ENCODE measurements around the gene CEP295NL. TPM values are rescaled to one million over a fixed set of nuclear protein-coding genes. Genes with fewer than 3 reads are reported as not detected.
A peak's percentile ranks its signal among the peaks of the same experiment; 100 is the strongest.

Gene CEP295NL
- total and polyA plus RNA-seq, 2 of the 8 experiments (the other 6 are each of a cell fraction or from before 2014, with no cell fraction given) = 0.06 to 2.0 TPM

DNA sequence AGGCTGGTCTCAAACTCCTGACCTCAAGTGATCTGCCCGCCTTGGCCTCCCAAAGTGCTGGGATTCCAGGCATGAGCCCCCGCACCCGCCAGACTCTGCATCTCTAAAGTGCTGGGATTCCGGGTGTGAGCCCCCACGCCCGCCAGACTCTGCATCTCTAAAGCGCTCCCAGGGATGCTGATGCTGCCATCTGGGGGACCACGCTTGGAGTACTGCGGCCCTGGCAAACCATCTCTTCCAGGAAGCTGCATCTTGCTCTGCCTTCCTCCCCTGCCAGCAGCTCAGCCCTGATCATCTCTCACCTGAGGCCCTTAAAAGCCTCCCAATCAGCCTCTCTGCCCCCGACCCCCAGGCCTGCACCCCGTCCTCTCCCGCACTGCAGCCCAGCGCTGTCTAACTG, 4.1 kb downstream of the CEP295NL start:
- Histone ChIP-seq H3K79me1 (ENCODE audit: low read depth, low read length) (peaks cover 9% of the 10 kb centered on the region), H4K8ac (ENCODE audit: extremely low read depth, insufficient read depth, low read length) (no peak overlapping the region), H2AFZ (ENCODE audit: low read length) (no peak overlapping the region), H3K4me3 (ENCODE audit: extremely low read depth in 1 of 4, insufficient read depth in 2 of 4, low read depth in 3 of 4, low read length in 4 of 4) (0 out of 8 replicates have a peak overlapping the region, but pooled peaks of 1 of the 4 experiments have one; percentile 8), H3K23ac (ENCODE audit: insufficient read length) (no peak overlapping the region), H3K23me2 (ENCODE audit: low read depth, low read length) (no peaks in the 10 kb centered on the region), H2AK5ac (ENCODE audit: low read depth, low read length) (no peak overlapping the region), H2BK12ac (ENCODE audit: low read depth, low read length) (0 out of 2 replicates have a peak overlapping the region, but pooled peaks have one; percentile 50), H3K56ac (replicated peaks; ENCODE audit: insufficient read length, low read depth, low read length) (no peak overlapping the region), H2BK15ac (ENCODE audit: low read length) (no peak overlapping the region), H4K5ac (ENCODE audit: insufficient read length, low read depth, low read length) (peak overlapping the region; percentile 59), H3K4ac (replicated peaks; ENCODE audit: insufficient read length, low read depth, low read length) (no peak overlapping the region), H3K14ac (ENCODE audit: insufficient read length) (no peak overlapping the region), H3K27me3 (replicated peaks in 1 of 4; ENCODE audit: control insufficient read depth in 3 of 4, extremely low read depth in 1 of 4, insufficient read depth in 3 of 4, low read length in 3 of 4) (no peaks in the 10 kb centered on the region), H3K79me2 (ENCODE audit: control insufficient read depth in 1 of 2, insufficient read depth in 2 of 2, low read length in 2 of 2) (peaks cover 0 to 34% of the 10 kb centered on the region in 2 experiments; a peak in 2 of 4 replicates), H2BK120ac (replicated peaks; ENCODE audit: low read depth, low read length) (no peak overlapping the region), H3K4me1 (replicated peaks in 1 of 4; ENCODE audit: control insufficient read depth in 3 of 4, insufficient read depth in 4 of 4, low read length in 3 of 4) (peaks cover 4 to 33% (median 18%) of the 10 kb centered on the region in 4 experiments), H3K9me3 (ENCODE audit: insufficient read depth in 2 of 2, low read depth in 1 of 2, low read length in 1 of 2) (no peaks in the 10 kb centered on the region), H4K20me1 (replicated peaks in 1 of 2; ENCODE audit: control insufficient read depth in 1 of 2, insufficient read depth in 2 of 2, low read length in 2 of 2) (peaks cover 10 to 16% of the 10 kb centered on the region in 2 experiments), H3K9ac (replicated peaks in 1 of 4; ENCODE audit: extremely low read depth in 1 of 4, low read depth in 3 of 4, low read length in 3 of 4) (peak overlapping the region in 2 of 4 experiments; percentile 36 to 42; a peak in 2 of 7 replicates), H2BK5ac (ENCODE audit: low read depth, low read length) (no peak overlapping the region), H4K91ac (replicated peaks; ENCODE audit: insufficient read length, low read length) (peak overlapping the region; percentile 25), H2BK20ac (ENCODE audit: low read length) (no peak overlapping the region), H3K18ac (ENCODE audit: extremely low read depth, low read length) (0 out of 2 replicates have a peak overlapping the region, but pooled peaks have one; percentile 32), H3K4me2 (ENCODE audit: insufficient read depth in 1 of 2, low read depth in 2 of 2, low read length in 2 of 2) (peak overlapping the region; percentile 9 to 50; a peak in 2 of 4 replicates), H3K27ac (ENCODE audit: low read depth, low read length) (no peak overlapping the region), H3K36me3 (ENCODE audit: control insufficient read depth in 2 of 4, insufficient read depth in 4 of 4, low read length in 3 of 4) (peaks cover 0 to 3% (median 0%) of the 10 kb centered on the region in 4 experiments; a peak in 1 of 8 replicates)
- DNase-seq (ENCODE audit: low read depth in 1 of 2, low spot score in 2 of 2) (no peak), FAIRE-seq (no peak)
- TF ChIP-seq BACH1 (IDR thresholded peaks at IDR 0.05; ENCODE audit: low read length) (no peak), RAD21 (IDR thresholded peaks at IDR 0.05 in 1 of 2, conservative IDR thresholded peaks at IDR 0.05 in 1 of 2; ENCODE audit: low read depth in 2 of 2, low read length in 2 of 2) (peak in 1 of 2 experiments; percentile 28; a peak in 1 of 4 replicates)
- ChIA-PET CTCF (ENCODE audit: partially characterized antibody) (interaction anchor here (0.8 to 3.3 kb wide), 8 partner anchors 8 to 147 kb away, joined by 3 to 11 read pairs (median 4); no protein-coding TSS in a partner anchor), POLR2A (ENCODE audit: partially characterized antibody) (interaction anchor here (0.8 to 2.9 kb wide), 4 partner anchors 17 to 25 kb away, joined by 3 to 12 read pairs (median 4); partner anchors contain the start of gene TIMP2)
- WGBS, 2 experiments (ENCODE audit: extremely low coverage in 1 of 2, insufficient coverage in 1 of 2, insufficient read length in 1 of 2, insufficient replicate concordance in 2 of 2, low coverage in 1 of 2, low lambda C conversion rate in 2 of 2, missing lambda C conversion rate in 1 of 2) = 52% methylated on average over 13 of the region's 13 CpGs; no CpG with 5 or more reads in 1 of the 2 experiments

Measured in H1 (cell line).